SK-N-SH treated with all-trans-retinoic acid at 6 μM for 48 hours (cell line): Measurements from ENCODE around the gene PRELID3B.

Experiments
- ATAC-seq: fragments of 200-7000 bp; cut with Tn5 transposase; 3 replicates; pipeline ENCODE4 v1.9.1; 2020; ENCODE audit warnings: mild to moderate bottlenecking, moderate library complexity
- BACH2 ChIP-seq: fragments of 250-450 bp; sonication (Bioruptor Pico); IDR thresholded peaks from 2 replicates; pipeline ENCODE4 v1.9.0; 2021; ENCODE audit warnings: mild to moderate bottlenecking, borderline replicate concordance
- CREB5 ChIP-seq: fragments of 250-450 bp; sonication (Bioruptor Pico); IDR thresholded peaks from 2 replicates; pipeline ENCODE4 v1.5.1; 2020; ENCODE audit warnings: low read depth, mild to moderate bottlenecking, moderate library complexity
- CSDC2 ChIP-seq: fragments of 250-450 bp; sonication (Bioruptor Pico); IDR thresholded peaks from 2 replicates; pipeline ENCODE4 v1.5.0; 2020; ENCODE audit warnings: mild to moderate bottlenecking, moderate library complexity
- ESRRG ChIP-seq: fragments of 250-450 bp; sonication (Bioruptor Pico); IDR thresholded peaks from 2 replicates; pipeline ENCODE4 v1.6.1; 2021; ENCODE audit warnings: mild to moderate bottlenecking
- GLIS3 ChIP-seq: fragments of 250-450 bp; sonication (Bioruptor Pico); IDR thresholded peaks from 2 replicates; pipeline ENCODE4 v1.5.0; 2020; ENCODE audit warnings: mild to moderate bottlenecking, moderate library complexity
- OSR1 ChIP-seq: fragments of 250-450 bp; sonication (Bioruptor Pico); IDR thresholded peaks from 2 replicates; pipeline ENCODE4 v1.8.0; 2022; ENCODE audit warnings: moderate library complexity, mild to moderate bottlenecking, inconsistent platforms
- PATZ1 ChIP-seq: fragments of 250-450 bp; sonication (Bioruptor Pico); IDR thresholded peaks from 2 replicates; pipeline ENCODE4 v1.8.0; 2020; ENCODE audit warnings: mild to moderate bottlenecking, moderate library complexity, borderline replicate concordance
- PPARA ChIP-seq: fragments of 250-450 bp; sonication (Bioruptor Pico); IDR thresholded peaks from 2 replicates; pipeline ENCODE4 v1.5.0; 2020; ENCODE audit warnings: mild to moderate bottlenecking, borderline replicate concordance
- RARB ChIP-seq: fragments of 250-450 bp; sonication (Bioruptor Pico); IDR thresholded peaks from 2 replicates; pipeline ENCODE4 v1.8.0; 2021; ENCODE audit warnings: mild to moderate bottlenecking, moderate library complexity
- SNAI2 ChIP-seq: fragments of 250-450 bp; sonication (Bioruptor Pico); IDR thresholded peaks from 2 replicates; pipeline ENCODE4 v1.5.0; 2020; ENCODE audit warnings: mild to moderate bottlenecking, moderate library complexity
- TCF4 ChIP-seq: fragments of 250-450 bp; sonication (Bioruptor Pico); IDR thresholded peaks from 2 replicates; pipeline ENCODE4 v1.8.0; 2021; ENCODE audit warnings: mild to moderate bottlenecking, moderate library complexity, borderline replicate concordance
- ZFP3 ChIP-seq: fragments of 250-450 bp; sonication (Bioruptor Pico); IDR thresholded peaks from 2 replicates; pipeline ENCODE4 v1.5.0; 2020; ENCODE audit warnings: mild to moderate bottlenecking, moderate library complexity
- ZNF565 ChIP-seq: fragments of 450-650 bp; formaldehyde crosslinking; conservative IDR thresholded peaks from 2 replicates; pipeline ENCODE4 v1.5.0; 2020; ENCODE audit warnings: low read depth, mild to moderate bottlenecking, moderate library complexity
- ZNF8 ChIP-seq: fragments of 450-650 bp; formaldehyde crosslinking; IDR thresholded peaks from 2 replicates; pipeline ENCODE4 v1.5.0; 2020; ENCODE audit warnings: mild to moderate bottlenecking, moderate library complexity
- TF ChIP-seq, protein P1 (sequence below): fragments of 250-450 bp; sonication (Bioruptor Pico); IDR thresholded peaks from 2 replicates; pipeline ENCODE4 v1.8.0; 2021; ENCODE audit warnings: low read depth, mild to moderate bottlenecking, moderate library complexity, borderline replicate concordance
- TF ChIP-seq, protein P2 (sequence below): fragments of 250-450 bp; sonication (Bioruptor Pico); IDR thresholded peaks from 2 replicates; pipeline ENCODE4 v1.5.1; 2021; ENCODE audit warnings: mild to moderate bottlenecking, moderate library complexity
- TF ChIP-seq, protein P3 (sequence below): fragments of 250-450 bp; sonication (Bioruptor Pico); IDR thresholded peaks from 2 replicates; pipeline ENCODE4 v1.5.0; 2020; ENCODE audit warnings: mild to moderate bottlenecking, moderate library complexity

Gene PRELID3B

GRCh38 chr20:58993332-58994248 is 49.0 kb downstream of the PRELID3B start:
- ATAC-seq, result no peak
- TF ChIP-seq, protein P1, sequence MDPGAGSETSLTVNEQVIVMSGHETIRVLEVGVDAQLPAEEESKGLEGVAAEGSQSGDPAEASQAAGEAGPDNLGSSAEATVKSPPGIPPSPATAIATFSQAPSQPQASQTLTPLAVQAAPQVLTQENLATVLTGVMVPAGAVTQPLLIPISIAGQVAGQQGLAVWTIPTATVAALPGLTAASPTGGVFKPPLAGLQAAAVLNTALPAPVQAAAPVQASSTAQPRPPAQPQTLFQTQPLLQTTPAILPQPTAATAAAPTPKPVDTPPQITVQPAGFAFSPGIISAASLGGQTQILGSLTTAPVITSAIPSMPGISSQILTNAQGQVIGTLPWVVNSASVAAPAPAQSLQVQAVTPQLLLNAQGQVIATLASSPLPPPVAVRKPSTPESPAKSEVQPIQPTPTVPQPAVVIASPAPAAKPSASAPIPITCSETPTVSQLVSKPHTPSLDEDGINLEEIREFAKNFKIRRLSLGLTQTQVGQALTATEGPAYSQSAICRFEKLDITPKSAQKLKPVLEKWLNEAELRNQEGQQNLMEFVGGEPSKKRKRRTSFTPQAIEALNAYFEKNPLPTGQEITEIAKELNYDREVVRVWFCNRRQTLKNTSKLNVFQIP (CRISPR knock-in tag), result no peak
- TF ChIP-seq, protein P2, sequence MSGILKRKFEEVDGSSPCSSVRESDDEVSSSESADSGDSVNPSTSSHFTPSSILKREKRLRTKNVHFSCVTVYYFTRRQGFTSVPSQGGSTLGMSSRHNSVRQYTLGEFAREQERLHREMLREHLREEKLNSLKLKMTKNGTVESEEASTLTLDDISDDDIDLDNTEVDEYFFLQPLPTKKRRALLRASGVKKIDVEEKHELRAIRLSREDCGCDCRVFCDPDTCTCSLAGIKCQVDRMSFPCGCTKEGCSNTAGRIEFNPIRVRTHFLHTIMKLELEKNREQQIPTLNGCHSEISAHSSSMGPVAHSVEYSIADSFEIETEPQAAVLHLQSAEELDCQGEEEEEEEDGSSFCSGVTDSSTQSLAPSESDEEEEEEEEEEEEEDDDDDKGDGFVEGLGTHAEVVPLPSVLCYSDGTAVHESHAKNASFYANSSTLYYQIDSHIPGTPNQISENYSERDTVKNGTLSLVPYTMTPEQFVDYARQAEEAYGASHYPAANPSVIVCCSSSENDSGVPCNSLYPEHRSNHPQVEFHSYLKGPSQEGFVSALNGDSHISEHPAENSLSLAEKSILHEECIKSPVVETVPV (CRISPR knock-in tag), result no peak
- TF ChIP-seq PPARA, result no peak
- TF ChIP-seq RARB, result no peak
- TF ChIP-seq, all 23 proteins: peak for 0

GRCh38 chr20:58992911-58993310 is 49.7 kb downstream of the PRELID3B start:
- TF ChIP-seq PATZ1 (CRISPR knock-in tag) (no peak), ZFP3 (CRISPR knock-in tag) (no peak), RARB (no peak)
- ATAC-seq, result no peak

- TF ChIP-seq ESRRG (no peak), ZNF565 (CRISPR knock-in tag) (no peak), PATZ1 (CRISPR knock-in tag) (no peak), BACH2 (no peak), GLIS3 (CRISPR knock-in tag) (no peak), ZNF8 (CRISPR knock-in tag) (no peak), CREB5 (CRISPR knock-in tag) (no peak), RARB (no peak), ZFP3 (CRISPR knock-in tag) (no peak), OSR1 (CRISPR knock-in tag) (no peak), CSDC2 (CRISPR knock-in tag) (no peak), SNAI2 (CRISPR knock-in tag) (no peak), TCF4 (CRISPR knock-in tag) (no peak)
- TF ChIP-seq, protein P1 (CRISPR knock-in tag), result no peak
- TF ChIP-seq, protein P2 (CRISPR knock-in tag), result no peak
- TF ChIP-seq, protein P3, sequence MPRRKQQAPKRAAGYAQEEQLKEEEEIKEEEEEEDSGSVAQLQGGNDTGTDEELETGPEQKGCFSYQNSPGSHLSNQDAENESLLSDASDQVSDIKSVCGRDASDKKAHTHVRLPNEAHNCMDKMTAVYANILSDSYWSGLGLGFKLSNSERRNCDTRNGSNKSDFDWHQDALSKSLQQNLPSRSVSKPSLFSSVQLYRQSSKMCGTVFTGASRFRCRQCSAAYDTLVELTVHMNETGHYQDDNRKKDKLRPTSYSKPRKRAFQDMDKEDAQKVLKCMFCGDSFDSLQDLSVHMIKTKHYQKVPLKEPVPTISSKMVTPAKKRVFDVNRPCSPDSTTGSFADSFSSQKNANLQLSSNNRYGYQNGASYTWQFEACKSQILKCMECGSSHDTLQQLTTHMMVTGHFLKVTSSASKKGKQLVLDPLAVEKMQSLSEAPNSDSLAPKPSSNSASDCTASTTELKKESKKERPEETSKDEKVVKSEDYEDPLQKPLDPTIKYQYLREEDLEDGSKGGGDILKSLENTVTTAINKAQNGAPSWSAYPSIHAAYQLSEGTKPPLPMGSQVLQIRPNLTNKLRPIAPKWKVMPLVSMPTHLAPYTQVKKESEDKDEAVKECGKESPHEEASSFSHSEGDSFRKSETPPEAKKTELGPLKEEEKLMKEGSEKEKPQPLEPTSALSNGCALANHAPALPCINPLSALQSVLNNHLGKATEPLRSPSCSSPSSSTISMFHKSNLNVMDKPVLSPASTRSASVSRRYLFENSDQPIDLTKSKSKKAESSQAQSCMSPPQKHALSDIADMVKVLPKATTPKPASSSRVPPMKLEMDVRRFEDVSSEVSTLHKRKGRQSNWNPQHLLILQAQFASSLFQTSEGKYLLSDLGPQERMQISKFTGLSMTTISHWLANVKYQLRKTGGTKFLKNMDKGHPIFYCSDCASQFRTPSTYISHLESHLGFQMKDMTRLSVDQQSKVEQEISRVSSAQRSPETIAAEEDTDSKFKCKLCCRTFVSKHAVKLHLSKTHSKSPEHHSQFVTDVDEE (CRISPR knock-in tag), result no peak
- ATAC-seq, result no peak
Observed at GRCh38 chr20:58991715-58992114, 50.9 kb downstream of the PRELID3B start.
